Ascending aorta (tissue), 2 donors: ENCODE measurements around the gene ZNF641. TPM values are rescaled to one million over a fixed set of nuclear protein-coding genes. Genes with fewer than 3 reads are reported as not detected.

Experiments used
- DNase-seq, 2 donors: peaks; one replicate each; pipeline ENCODE4 v3.0.0-alpha.2; 2019; ENCODE audit warnings: low spot score in 2 of 2
- H3K27ac ChIP-seq, 2 donors: fragments of 200-600 bp; sonication (generic); one replicate each; pipeline ENCODE4 v1.5.1; 2016 to 2017; ENCODE audit warnings: mild to moderate bottlenecking in 1 of 2
- H3K27me3 ChIP-seq: fragments of 200-600 bp; sonication (generic); one replicate; pipeline ENCODE4 v1.5.1; 2017
- H3K36me3 ChIP-seq, 2 donors: fragments of 200-600 bp; sonication (generic); one replicate each; pipeline ENCODE4 v1.5.1; 2016
- H3K4me1 ChIP-seq, 2 donors: fragments of 200-600 bp; sonication (generic); one replicate each; pipeline ENCODE4 v1.5.1; 2016 to 2017; ENCODE audit warnings: mild to moderate bottlenecking in 1 of 2
- H3K4me3 ChIP-seq, 2 donors: fragments of 200-600 bp; sonication (generic); one replicate each; pipeline ENCODE4 v1.5.1; 2016 to 2017; ENCODE audit warnings: mild to moderate bottlenecking in 1 of 2
- H3K9me3 ChIP-seq, 2 donors: fragments of 200-600 bp; sonication (generic); one replicate each; pipeline ENCODE4 v1.5.1; 2016
- CTCF ChIP-seq, 3 experiments: fragments of 200-600 bp in 2 of 3; fragments of 450-650 bp in 1 of 3; sonication (generic) in 2 of 3; IDR thresholded peaks; one replicate each; pipeline ENCODE4 v1.5.1; 2016 to 2019; ENCODE audit warnings: antibody characterized with exemption in 3 of 3, mild to moderate bottlenecking in 1 of 3, moderate library complexity in 1 of 3
- intact Hi-C: fragments of 100-400 bp; cut with DNase I; formaldehyde crosslinking; loops from one replicate; pipeline ENCODE4 v1.15.1; 2023
- total RNA-seq: library from RNA; depleted of rRNA; stranded (reverse); fragments of >200 nt; gene quantifications from one replicate; pipeline ENCODE4 v1.1.0, GENCODE V29; 2016

The ZNF641 gene
- 10.9 TPM for total RNA-seq

DNA sequence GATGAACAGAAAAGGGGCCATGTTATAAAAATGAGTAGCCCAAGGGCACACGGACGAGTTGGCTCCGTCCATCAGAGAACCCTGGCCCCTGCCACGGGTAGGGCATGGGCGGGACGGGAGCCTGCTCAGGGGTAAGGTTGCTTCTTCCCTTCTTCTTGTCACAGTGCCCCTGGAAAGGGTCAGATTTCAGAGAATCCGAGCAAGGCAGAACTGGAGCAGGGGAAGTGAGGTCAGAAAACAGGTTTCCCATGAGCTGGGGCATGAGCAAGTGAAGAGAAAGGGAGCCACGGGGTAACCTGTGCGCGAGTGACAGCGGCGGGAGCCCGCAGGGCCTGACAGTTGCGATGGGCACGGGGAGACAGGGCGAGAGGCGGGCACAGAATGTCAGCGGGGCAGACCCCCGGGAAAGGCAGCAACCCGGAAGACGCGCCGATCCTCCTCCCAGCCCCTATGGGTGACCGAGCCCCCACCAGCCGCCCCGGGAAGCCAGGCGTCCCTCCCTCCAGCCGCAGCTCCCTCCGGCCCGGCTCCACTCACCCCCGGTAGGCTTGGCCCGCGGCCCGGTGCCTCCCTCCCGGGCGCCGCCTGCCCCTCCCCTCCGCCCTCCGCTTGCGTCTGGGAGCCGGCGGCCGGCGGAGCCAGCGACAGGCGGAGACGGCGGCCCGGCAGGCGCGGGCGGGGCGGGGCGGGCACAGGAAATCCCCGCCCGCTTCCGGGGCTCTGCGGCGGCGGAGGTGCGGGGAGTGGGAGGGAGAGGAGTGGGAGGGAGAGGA lies at the start of gene ZNF641:
TSS of gene ZNF641 (minus strand) at position 671 of the 773 bp plus-strand sequence. CDS start 2,829 bp downstream, outside the sequence.
- Histone ChIP-seq H3K4me1 (peaks cover 0 to 5% of the 10 kb centered on the region in 2 donors), H3K36me3 (peaks cover 24 to 27% of the 10 kb centered on the region in 2 donors), H3K9me3 (no peaks in the 10 kb centered on the region), H3K27ac (peak within 1 kb of the TSS; percentile 91 to 98), H3K4me3 (peak within 1 kb of the TSS; percentile 80 to 87), H3K27me3 (no peaks in the 10 kb centered on the region)
- intact Hi-C loops = loop anchor here (1.0 to 5.0 kb wide), 2 partner anchors 152 to 243 kb away; partner anchors contain the start of gene SENP1
- peak; percentile 46 to 91 for DNase-seq
- no peak for TF ChIP-seq CTCF (IDR thresholded peaks at IDR 0.05)

GRCh38 chr12:48390026-48390425 lies 39.3 kb upstream of the ZNF641 start:
- TF ChIP-seq CTCF (IDR thresholded peaks at IDR 0.05) = no peak
- H3K27me3 ChIP-seq = no peaks in the 10 kb centered on the region
- peak overlapping the region in 1 of 2 donors; percentile 26 for H3K27ac ChIP-seq
- no peaks in the 10 kb centered on the region for H3K9me3 ChIP-seq
- intact Hi-C loops = no loop called here
- H3K4me1 ChIP-seq = peaks cover 5 to 11% of the 10 kb centered on the region in 2 donors
- DNase-seq = no peak
- no peaks in the 10 kb centered on the region for H3K36me3 ChIP-seq
- no peak overlapping the region for H3K4me3 ChIP-seq

- no peak for TF ChIP-seq CTCF (IDR thresholded peaks at IDR 0.05)
- DNase-seq = no peak
- peaks cover 5 to 11% of the 10 kb centered on the region in 2 donors for H3K4me1 ChIP-seq
- intact Hi-C loops = no loop called here
- peak overlapping the region; percentile 21 to 26 for H3K27ac ChIP-seq
- H3K36me3 ChIP-seq = no peaks in the 10 kb centered on the region
- no peaks in the 10 kb centered on the region for H3K9me3 ChIP-seq
- no peak overlapping the region for H3K4me3 ChIP-seq
- no peaks in the 10 kb centered on the region for H3K27me3 ChIP-seq
These were observed 38.7 kb upstream of the ZNF641 start for GRCh38 chr12:48389409-48389808.

- peak overlapping the region in 1 of 2 donors; percentile 21 for H3K27ac ChIP-seq
- DNase-seq = no peak
- TF ChIP-seq CTCF (IDR thresholded peaks at IDR 0.05) = no peak
- H3K9me3 ChIP-seq = no peaks in the 10 kb centered on the region
- intact Hi-C loops = no loop called here
- no peaks in the 10 kb centered on the region for H3K27me3 ChIP-seq
- H3K4me3 ChIP-seq = no peak overlapping the region
- peaks cover 5 to 11% of the 10 kb centered on the region in 2 donors for H3K4me1 ChIP-seq
- no peaks in the 10 kb centered on the region for H3K36me3 ChIP-seq
These were observed 38.2 kb upstream of the ZNF641 start for GRCh38 chr12:48388938-48389337.

- Histone ChIP-seq H3K9me3 (no peaks in the 10 kb centered on the region), H3K27ac (no peak overlapping the region), H3K36me3 (no peaks in the 10 kb centered on the region), H3K4me1 (peaks cover 5 to 11% of the 10 kb centered on the region in 2 donors), H3K27me3 (no peaks in the 10 kb centered on the region), H3K4me3 (no peak overlapping the region)
- DNase-seq = no peak
- intact Hi-C loops = no loop called here
- TF ChIP-seq CTCF (IDR thresholded peaks at IDR 0.05) = no peak
These were observed 37.7 kb upstream of the ZNF641 start for GRCh38 chr12:48388460-48388859.
